DMS153 treated with DMSO at 0.1 percent for 48 hours (cell line): ENCODE measurements around the gene PHKG2.
A peak's percentile ranks its signal among the peaks of the same experiment; 100 is the strongest.

Source experiments
- DNase-seq: peaks from one replicate; lab custom pipeline; 2025; ENCODE audit not compliant: unreplicated experiment; lab: John Stamatoyannopoulos, UW

The PHKG2 gene

GRCh38 chr16:30773826-30774225 lies 25.6 kb downstream of the PHKG2 start:
- no peak for DNase-seq

- no peak for DNase-seq
These were observed 26.3 kb downstream of the PHKG2 start for GRCh38 chr16:30774367-30775130.

GRCh38 chr16:30775131-30775391 lies 26.8 kb downstream of the PHKG2 start:
- DNase-seq: no peak

GRCh38 chr16:30775392-30776188 lies 27.4 kb downstream of the PHKG2 start:
- DNase-seq: peak; percentile 71

GRCh38 chr16:30777591-30778297 lies 29.5 kb downstream of the PHKG2 start:
- no peak for DNase-seq

GRCh38 chr16:30778549-30779244 lies 30.5 kb downstream of the PHKG2 start:
- DNase-seq: no peak

- DNase-seq: no peak
These were observed 31.4 kb downstream of the PHKG2 start for GRCh38 chr16:30779596-30779995.

GRCh38 chr16:30780021-30780420 lies 31.8 kb downstream of the PHKG2 start:
- DNase-seq: no peak

GRCh38 chr16:30780549-30780948 lies 32.3 kb downstream of the PHKG2 start:
- no peak for DNase-seq

- DNase-seq: no peak
These were observed 34.5 kb downstream of the PHKG2 start for GRCh38 chr16:30782486-30783279.

- no peak for DNase-seq
These were observed 35.3 kb downstream of the PHKG2 start for GRCh38 chr16:30783280-30784109.

GRCh38 chr16:30784215-30784614 lies 36.0 kb downstream of the PHKG2 start:
- DNase-seq: no peak

GRCh38 chr16:30785126-30786106 lies 37.2 kb downstream of the PHKG2 start:
- DNase-seq: no peak

GRCh38 chr16:30786115-30786935 lies 38.1 kb downstream of the PHKG2 start:
- DNase-seq: no peak

GRCh38 chr16:30786936-30787612 lies 38.8 kb downstream of the PHKG2 start, which contains the start of gene ZNF629:
TSS of gene ZNF629 (minus strand) at chr16:30787205. CDS start at chr16:30784482, 2,723 bp downstream.
- DNase-seq: peak; percentile 37

GRCh38 chr16:30787613-30788378 lies 39.6 kb downstream of the PHKG2 start:
- DNase-seq: peak; percentile 19
